Ovary (tissue), 9 donors: ENCODE data around the gene PASK. TPM values are rescaled to one million over a fixed set of nuclear protein-coding genes. Genes with fewer than 3 reads are reported as not detected.

Source experiments
- DNase-seq, 5 donors: peaks; one replicate each; pipeline ENCODE4 v3.0.0-alpha.2; 2019 to 2020
- H3K27ac ChIP-seq, 2 donors: fragments of 200-600 bp; one replicate each; pipeline versions ENCODE4 v1.5.1 to v1.8.0; 2019 to 2022
- H3K27me3 ChIP-seq: fragments of 200-600 bp; one replicate; pipeline ENCODE4 v1.8.0; 2022
- H3K36me3 ChIP-seq: fragments of 200-600 bp; sonication (generic); one replicate; pipeline ENCODE4 v1.5.1; 2019
- H3K4me1 ChIP-seq: one replicate; pipeline ENCODE4 v1.8.1; 2013; ENCODE audit warnings: mild to moderate bottlenecking, moderate library complexity; ENCODE audit not compliant: insufficient read depth
- H3K4me3 ChIP-seq: fragments of 200-600 bp; sonication (generic); one replicate; pipeline ENCODE4 v1.5.1; 2017
- H3K9me3 ChIP-seq, 2 donors: fragments of 200-600 bp in 1 of 2; sonication (generic) in 1 of 2; one replicate each; pipeline versions ENCODE4 v1.5.1 to v1.8.1; 2013 to 2019; ENCODE audit warnings: mild to moderate bottlenecking in 1 of 2, moderate library complexity in 1 of 2
- EP300 ChIP-seq: sonication (generic); formaldehyde crosslinking; IDR thresholded peaks from one replicate; pipeline ENCODE4 v1.6.1; 2017; ENCODE audit warnings: antibody characterized with exemption
- POLR2A ChIP-seq: fragments of 450-650 bp; IDR thresholded peaks from one replicate; pipeline ENCODE4 v1.6.1; 2017; ENCODE audit warnings: antibody characterized with exemption, mild to moderate bottlenecking, moderate library complexity
- WGBS, 3 donors: extraction: QIAGEN DNeasy Blood & Tissue Kit in 1 of 3; methylation state at CpG; one replicate each; pipeline versions ENCODE4 v1.1.5 to v1.1.7; 2013 to 2017; 5-methylcytosine and 5-hydroxymethylcytosine counted together
- intact Hi-C, 4 donors: fragments of 100-400 bp; cut with DNase I; formaldehyde crosslinking; loops; one replicate each; pipeline versions ENCODE4 v1.11.0 to v1.15.1; 2022 to 2023
- polyA plus RNA-seq, 2 donors: library from polyadenylated mRNA; stranded (reverse); fragments of 200-250 nt in 1 of 2; fragments of 350-450 nt in 1 of 2; fragmentation: Illumina TruSeq in 1 of 2; extraction: RNeasy Lipid Tissue Mini Kit (QIAGEN cat#74804) in 1 of 2; gene quantifications; one replicate each; pipeline ENCODE4 v1.2.3, GENCODE V29; 2013 to 2014
- total RNA-seq, 7 donors: library from RNA; depleted of rRNA in 2 of 7; stranded (reverse); fragments of >200 nt in 2 of 7; fragmentation: NEBNext Ultra II Directional in 3 of 7; extraction: Animal tissue kit (Norgen Biotek cat#: 25700) in 3 of 7; gene quantifications; one replicate each; pipeline versions ENCODE4 v1.1.0 to v1.2.4, GENCODE V29; 2016 to 2023
- TF ChIP-seq, protein P1 (sequence below), 3 donors: fragments of 450-650 bp in 2 of 3; fragments of 200-600 bp in 1 of 3; IDR thresholded peaks; one replicate each; pipeline versions ENCODE4 v1.5.1 to v1.8.0; 2016 to 2022; ENCODE audit warnings: antibody characterized with exemption in 3 of 3, mild to moderate bottlenecking in 1 of 3
- donor health status: DM: no; HTN: no; CAD: no; lungs with moderate emphysema.
- donor health status: DM: no; HTN: no; CAD: no.
- donor health status: Bipolar disorder and iron deficiency.
- donor health status: DM: yes; HTN: yes; CAD: no.
- donor health status: DM: no; HTN: no; CAD: no.
- donor health status: DM: yes; HTN: yes; CAD: no.

Gene PASK
- total and polyA plus RNA-seq, 9 donors, result 2.4 to 13.4 (median 7.4) TPM

GRCh38 chr2:241074901-241075540, 74.3 kb downstream of the PASK start:
- Histone ChIP-seq H3K27ac (no peak overlapping the region), H3K4me3 (no peak overlapping the region), H3K4me1 (no peaks in the 10 kb centered on the region), H3K9me3 (no peaks in the 10 kb centered on the region), H3K36me3 (no peaks in the 10 kb centered on the region), H3K27me3 (no peaks in the 10 kb centered on the region)
- TF ChIP-seq, protein P1, sequence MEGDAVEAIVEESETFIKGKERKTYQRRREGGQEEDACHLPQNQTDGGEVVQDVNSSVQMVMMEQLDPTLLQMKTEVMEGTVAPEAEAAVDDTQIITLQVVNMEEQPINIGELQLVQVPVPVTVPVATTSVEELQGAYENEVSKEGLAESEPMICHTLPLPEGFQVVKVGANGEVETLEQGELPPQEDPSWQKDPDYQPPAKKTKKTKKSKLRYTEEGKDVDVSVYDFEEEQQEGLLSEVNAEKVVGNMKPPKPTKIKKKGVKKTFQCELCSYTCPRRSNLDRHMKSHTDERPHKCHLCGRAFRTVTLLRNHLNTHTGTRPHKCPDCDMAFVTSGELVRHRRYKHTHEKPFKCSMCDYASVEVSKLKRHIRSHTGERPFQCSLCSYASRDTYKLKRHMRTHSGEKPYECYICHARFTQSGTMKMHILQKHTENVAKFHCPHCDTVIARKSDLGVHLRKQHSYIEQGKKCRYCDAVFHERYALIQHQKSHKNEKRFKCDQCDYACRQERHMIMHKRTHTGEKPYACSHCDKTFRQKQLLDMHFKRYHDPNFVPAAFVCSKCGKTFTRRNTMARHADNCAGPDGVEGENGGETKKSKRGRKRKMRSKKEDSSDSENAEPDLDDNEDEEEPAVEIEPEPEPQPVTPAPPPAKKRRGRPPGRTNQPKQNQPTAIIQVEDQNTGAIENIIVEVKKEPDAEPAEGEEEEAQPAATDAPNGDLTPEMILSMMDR (IDR thresholded peaks at IDR 0.05), result no peak
- TF ChIP-seq EP300 (no peak), POLR2A (no peak)
- DNase-seq, result no peak
- WGBS, 3 donors, result 93 to 95% (median 95%) methylated on average over 16 of the region's 16 CpGs
- intact Hi-C loops, result no loop called here

- H3K4me3 ChIP-seq, result no peak overlapping the region
- H3K36me3 ChIP-seq, result no peaks in the 10 kb centered on the region
- 89 to 90% (median 90%) methylated on average over 16 of the region's 16 CpGs for WGBS, 3 donors
These were observed 75.0 kb downstream of the PASK start for GRCh38 chr2:241074065-241074818.

DNA sequence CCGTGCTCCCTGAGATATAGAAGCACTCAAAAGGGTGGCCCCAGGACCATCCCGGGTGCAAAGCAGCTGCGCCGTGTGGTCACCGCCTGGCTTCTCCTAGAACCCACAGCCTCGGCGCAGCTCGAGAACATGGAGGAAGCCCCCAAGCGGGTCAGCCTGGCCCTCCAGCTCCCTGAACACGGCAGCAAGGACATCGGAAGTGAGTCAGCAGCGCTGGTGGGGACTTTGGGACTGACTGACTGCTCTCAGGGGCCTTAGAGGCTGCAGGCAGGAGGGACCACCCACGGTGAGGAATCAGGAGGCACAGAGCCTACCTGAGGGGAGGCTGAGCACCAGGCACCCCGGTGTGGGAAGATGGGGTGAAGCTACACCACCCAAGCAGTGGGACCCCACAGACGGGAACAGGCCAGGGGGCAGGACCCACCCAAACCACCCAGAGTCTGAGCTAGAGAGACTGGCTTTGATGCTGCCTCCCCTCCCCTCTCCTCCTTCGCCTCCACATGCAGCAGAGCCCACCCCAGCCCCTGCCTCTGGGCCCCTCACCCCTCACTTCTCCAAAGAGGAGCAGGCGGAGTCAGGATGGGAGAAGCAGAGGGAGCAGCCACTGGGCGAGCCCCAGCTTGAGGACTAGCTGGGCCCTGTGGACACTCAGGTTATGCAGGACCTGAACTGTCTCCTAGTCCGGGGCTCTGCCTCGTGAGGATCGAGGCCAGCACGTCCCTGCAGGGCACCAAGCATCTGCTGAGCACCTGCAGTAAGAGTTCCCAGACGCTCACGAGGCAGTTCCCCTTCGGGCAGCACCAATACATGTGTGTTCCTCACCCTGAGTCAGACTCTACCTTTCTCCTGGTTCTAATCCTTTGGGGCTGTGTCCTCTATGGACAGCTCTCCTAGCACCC, 75.9 kb downstream of the PASK start:
- whole genome bisulfite sequencing, 3 donors, result 79 to 85% (median 82%) methylated on average over 24 to 25 of the region's 25 CpGs
- TF ChIP-seq POLR2A (no peak), EP300 (no peak)
- TF ChIP-seq, protein P1 (IDR thresholded peaks at IDR 0.05), result no peak
- DNase-seq, result no peak
- no peaks in the 10 kb centered on the region for H3K36me3 ChIP-seq
- no peak overlapping the region for H3K27ac ChIP-seq
- H3K4me1 ChIP-seq, result no peaks in the 10 kb centered on the region
- H3K27me3 ChIP-seq, result no peaks in the 10 kb centered on the region
- H3K4me3 ChIP-seq, result no peak overlapping the region
- no peaks in the 10 kb centered on the region for H3K9me3 ChIP-seq
- intact Hi-C loops, result no loop called here

More at GRCh38 chr2:241074065-241074818, 75.0 kb downstream of the PASK start:
- intact Hi-C loops, result no loop called here
- no peak for DNase-seq
- no peaks in the 10 kb centered on the region for H3K4me1 ChIP-seq
- no peaks in the 10 kb centered on the region for H3K27me3 ChIP-seq
- H3K9me3 ChIP-seq, result no peaks in the 10 kb centered on the region
- TF ChIP-seq POLR2A (no peak), EP300 (no peak)
- TF ChIP-seq, protein P1 (IDR thresholded peaks at IDR 0.05), result no peak
- no peak overlapping the region for H3K27ac ChIP-seq

GRCh38 chr2:241072553-241073165, 76.6 kb downstream of the PASK start:
- Histone ChIP-seq H3K36me3 (no peaks in the 10 kb centered on the region), H3K27me3 (no peaks in the 10 kb centered on the region), H3K27ac (no peak overlapping the region), H3K4me1 (no peaks in the 10 kb centered on the region), H3K4me3 (no peak overlapping the region), H3K9me3 (no peaks in the 10 kb centered on the region)
- TF ChIP-seq POLR2A, result no peak
- TF ChIP-seq, protein P1 (IDR thresholded peaks at IDR 0.05), result no peak
- TF ChIP-seq EP300, result no peak
- intact Hi-C loops, result no loop called here
- DNase-seq, result peak in 2 of 5 donors; percentile 8 to 21
- WGBS, 3 donors, result 78 to 82% (median 81%) methylated on average over 14 of the region's 14 CpGs
